22Rv1 (cell line): ENCODE results near the gene PID1.
"Not testable (repeated sequence)": the region's sequence is repeated elsewhere in the genome, so short reads cannot be mapped to it uniquely, and the experiment has no call there.

Experiments used
- H3K27ac ChIP-seq: fragments of 450-650 bp; 2 replicates; pipeline ENCODE4 v1.5.1; 2017
- ZFX ChIP-seq: fragments of 450-650 bp; IDR thresholded peaks from 2 replicates; pipeline ENCODE4 v1.6.1; 2017; ENCODE audit warnings: antibody characterized with exemption, borderline replicate concordance
- TF ChIP-seq, protein P1 (sequence below): fragments of 450-650 bp; IDR thresholded peaks from 2 replicates; pipeline ENCODE4 v1.5.1; 2017; ENCODE audit warnings: mild to moderate bottlenecking

Gene PID1

DNA sequence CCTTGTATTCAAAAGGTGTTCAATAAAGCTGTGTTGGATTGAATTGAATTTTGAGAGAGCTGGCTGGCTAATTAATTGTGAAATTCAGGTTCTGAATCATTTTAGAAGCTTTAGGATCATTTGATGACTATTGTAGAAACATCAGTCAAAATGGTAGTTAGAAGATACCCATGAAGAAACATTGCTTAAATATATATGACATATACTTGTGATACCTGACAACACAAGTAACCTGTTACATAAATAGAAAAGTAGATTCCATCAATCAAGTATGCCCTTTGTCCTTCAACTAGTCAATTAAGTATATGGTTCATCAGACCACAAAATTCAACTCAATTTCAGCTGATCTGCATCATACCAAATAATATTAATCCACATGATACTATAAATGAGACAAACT, 185.6 kb downstream of the PID1 start:
- TF ChIP-seq, protein P1, sequence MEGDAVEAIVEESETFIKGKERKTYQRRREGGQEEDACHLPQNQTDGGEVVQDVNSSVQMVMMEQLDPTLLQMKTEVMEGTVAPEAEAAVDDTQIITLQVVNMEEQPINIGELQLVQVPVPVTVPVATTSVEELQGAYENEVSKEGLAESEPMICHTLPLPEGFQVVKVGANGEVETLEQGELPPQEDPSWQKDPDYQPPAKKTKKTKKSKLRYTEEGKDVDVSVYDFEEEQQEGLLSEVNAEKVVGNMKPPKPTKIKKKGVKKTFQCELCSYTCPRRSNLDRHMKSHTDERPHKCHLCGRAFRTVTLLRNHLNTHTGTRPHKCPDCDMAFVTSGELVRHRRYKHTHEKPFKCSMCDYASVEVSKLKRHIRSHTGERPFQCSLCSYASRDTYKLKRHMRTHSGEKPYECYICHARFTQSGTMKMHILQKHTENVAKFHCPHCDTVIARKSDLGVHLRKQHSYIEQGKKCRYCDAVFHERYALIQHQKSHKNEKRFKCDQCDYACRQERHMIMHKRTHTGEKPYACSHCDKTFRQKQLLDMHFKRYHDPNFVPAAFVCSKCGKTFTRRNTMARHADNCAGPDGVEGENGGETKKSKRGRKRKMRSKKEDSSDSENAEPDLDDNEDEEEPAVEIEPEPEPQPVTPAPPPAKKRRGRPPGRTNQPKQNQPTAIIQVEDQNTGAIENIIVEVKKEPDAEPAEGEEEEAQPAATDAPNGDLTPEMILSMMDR = no peak
- TF ChIP-seq ZFX = no peak
- no peak overlapping the region for H3K27ac ChIP-seq

DNA sequence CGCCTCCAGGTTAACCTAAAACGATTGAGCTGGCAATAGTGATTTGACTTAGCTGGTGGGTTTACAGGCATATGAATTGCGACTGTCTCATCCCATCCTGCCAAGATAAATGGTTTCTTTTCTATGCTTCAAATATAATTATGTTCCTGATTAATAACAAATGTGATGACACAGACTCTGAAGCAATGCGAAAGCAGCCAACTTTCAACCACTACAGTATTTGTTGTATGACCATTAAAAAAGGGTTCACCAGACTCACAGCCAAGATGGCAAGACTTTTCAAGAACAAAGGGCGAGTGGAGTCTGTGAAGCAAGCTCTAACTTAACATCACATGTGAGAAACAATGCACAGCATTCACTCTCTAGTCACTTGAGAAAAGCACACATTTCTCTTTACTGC, 186.6 kb downstream of the PID1 start:
- no peak overlapping the region for H3K27ac ChIP-seq
- TF ChIP-seq, protein P1 = no peak
- no peak for TF ChIP-seq ZFX

DNA sequence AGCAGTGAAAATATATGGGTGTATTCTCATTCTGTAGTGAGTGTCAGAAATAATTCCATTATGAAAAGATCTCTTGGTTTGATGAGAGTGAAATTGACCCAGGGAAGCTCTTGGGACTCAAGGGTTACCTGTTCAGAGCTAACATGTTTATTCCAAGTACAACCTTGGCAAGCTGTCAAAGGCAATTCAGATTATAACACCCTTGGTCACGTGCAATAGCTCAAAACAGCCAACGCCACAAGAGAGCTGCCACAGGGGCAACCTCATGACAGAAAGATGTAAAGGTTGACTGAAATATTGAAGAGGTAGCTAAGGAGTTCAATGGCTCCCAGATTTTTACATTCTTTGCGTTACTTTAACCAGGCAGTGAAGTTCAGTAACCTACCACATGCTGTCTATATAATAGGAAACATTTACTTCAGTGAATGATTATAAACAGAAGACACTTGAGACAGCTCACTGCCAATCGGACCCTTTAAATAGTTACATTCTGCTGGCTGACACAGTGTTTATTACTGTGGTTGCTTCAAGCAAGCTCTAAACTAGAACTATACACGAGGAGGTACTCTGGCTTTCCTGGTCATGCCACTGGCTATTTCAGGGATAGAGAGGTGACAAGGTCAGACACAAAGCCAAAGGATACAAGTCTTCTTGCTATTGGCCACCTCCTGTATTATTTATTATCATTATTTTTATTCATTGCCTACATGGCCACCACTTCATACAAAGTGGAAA, 187.3 kb downstream of the PID1 start:
- TF ChIP-seq, protein P1 = no peak
- no peak for TF ChIP-seq ZFX
- H3K27ac ChIP-seq = no peak overlapping the region

DNA sequence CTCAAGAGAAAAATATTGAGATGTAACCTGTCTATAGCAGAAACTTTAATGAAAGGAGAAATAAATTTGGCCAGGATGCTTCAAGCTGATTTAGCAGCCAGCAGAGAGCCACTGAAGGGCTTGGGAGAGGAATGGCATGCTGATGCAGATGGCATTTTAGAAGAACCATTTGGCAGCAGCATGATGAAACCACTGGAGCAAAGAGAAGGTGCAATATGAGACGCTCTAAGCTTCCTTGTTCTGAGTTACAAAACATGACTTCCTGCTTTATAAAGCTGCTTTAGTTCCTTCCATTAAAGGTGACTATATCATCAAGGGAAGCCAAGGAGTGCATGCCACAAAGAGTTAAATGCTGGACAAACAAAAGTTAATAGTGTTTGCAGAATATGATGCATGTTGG, 189.7 kb downstream of the PID1 start:
- no peak overlapping the region for H3K27ac ChIP-seq
- no peak for TF ChIP-seq ZFX
- TF ChIP-seq, protein P1 = no peak

DNA sequence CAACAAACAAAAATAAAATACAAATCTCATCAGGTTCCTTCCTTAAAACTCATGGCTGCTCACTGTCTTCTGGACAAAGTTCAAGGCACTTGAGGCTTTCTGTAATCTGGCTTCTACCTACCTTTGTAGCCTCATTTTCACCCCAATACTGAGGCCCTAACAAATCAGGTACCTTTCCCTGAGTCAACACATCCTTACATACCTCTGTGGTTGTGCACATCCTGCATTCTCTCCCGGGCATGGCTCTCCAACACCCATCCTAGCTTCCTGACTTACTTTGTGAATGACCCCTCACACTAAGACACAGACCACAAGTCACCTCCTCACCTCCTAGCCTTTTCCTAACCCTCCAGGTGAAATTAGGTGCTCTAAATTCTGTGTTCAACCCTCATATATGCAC, 190.9 kb downstream of the PID1 start:
- no peak overlapping the region for H3K27ac ChIP-seq

DNA sequence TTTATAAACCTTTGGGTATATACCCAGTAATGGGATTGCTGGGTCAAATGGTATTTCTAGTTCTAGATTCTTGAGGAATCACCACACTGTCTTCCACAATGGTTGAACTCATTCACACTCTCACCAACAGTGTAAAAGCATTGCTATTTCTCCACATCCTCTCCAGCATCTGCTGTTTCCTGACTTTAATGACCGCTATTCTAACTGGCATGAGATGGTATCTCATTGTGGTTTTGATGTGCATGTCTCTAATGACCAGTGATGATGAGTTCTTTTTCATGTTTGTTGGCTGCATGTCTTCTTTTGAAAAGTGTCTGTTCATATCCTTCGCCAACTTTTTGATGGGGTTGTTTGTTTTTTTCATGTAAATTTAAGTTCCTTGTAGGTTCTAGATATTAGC, 194.2 kb downstream of the PID1 start:
- not testable (repeated sequence) for H3K27ac ChIP-seq

More for the DNA sequence above, 190.9 kb downstream of the PID1 start:
- TF ChIP-seq, protein P1 = no peak
- TF ChIP-seq ZFX = no peak

DNA sequence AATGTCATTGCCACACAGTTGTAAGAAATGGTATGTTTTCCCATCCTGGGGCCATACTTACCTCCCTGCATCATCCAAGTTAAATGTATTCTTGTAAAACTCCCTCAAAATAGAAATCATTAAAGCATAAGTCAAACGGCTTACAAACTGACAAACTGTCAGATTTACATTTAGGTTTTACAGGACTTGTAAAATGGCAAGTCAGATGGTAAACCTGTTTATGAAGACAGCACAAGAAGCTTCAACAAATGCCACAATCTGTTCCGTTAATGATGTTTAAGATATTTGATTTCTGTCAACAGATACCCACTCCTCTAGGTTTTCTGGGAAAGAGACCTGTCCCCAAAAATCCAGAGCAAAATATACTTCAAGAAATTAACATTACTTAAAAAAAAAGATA, 197.2 kb downstream of the PID1 start:
- TF ChIP-seq, protein P1 = no peak
- TF ChIP-seq ZFX = no peak
- no peak overlapping the region for H3K27ac ChIP-seq
